ENCODE measurements around the gene PCNX4.
A peak's percentile ranks its signal among the peaks of the same experiment; 100 is the strongest.

Gene PCNX4

DNA sequence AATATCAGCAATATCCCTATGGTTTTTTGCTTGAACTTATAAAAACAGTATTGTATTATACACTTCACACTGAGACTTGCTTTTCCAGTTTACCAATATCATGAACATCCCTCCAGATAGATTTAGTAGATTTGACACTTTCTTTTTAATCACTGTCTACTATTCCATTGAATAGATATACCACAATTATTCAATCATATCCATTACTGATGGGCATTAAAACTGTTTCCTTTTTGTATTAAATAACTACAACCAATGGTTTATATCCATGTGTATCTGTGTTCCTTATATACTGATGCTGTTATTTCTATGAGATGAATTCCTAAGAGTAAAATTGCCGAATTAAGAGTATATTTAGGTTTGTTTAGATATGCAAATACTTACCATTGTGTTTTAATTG is 86.4 kb downstream of the PCNX4 start:
- no peak for DNase-seq

DNA sequence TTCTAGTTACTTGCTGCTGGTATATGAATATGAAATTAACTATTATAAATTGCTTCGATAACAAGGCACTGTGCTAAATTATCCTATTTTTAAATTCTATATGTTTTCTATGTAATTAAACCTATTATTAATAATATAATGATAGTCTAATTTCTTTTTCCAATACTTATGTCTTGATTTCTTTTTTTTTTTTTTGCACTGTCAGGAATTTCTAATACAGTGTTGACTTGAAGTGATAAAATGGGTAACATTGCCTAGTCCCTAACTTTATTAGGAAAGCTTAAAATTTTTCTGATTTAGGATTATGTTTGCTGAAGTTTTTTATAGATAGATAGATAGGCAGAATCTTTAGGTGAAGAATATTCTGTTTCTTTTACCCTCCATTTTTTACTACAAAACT is 87.1 kb downstream of the PCNX4 start:
- DNase-seq, result no peak

DNA sequence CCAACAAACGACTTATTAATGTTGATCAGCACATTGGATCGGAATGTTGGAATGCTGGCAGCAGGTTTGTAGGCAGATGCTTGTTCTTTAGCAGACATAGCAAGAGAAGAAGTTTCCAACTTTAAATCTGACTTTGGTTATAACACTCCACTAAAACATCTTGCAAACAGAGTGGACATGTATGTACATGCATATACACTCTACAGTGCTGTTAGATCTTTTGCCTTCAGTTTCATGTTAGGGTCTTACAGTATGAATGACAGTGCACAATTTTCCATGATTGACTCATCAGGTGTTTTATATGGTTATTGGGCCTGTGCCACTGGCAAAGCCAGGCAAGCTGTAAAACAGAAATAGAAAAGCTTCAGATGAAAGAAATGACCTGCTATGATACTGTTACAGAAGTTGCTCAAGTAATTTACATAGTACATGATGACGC is 87.7 kb downstream of the PCNX4 start:
- DNase-seq, result no peak

DNA sequence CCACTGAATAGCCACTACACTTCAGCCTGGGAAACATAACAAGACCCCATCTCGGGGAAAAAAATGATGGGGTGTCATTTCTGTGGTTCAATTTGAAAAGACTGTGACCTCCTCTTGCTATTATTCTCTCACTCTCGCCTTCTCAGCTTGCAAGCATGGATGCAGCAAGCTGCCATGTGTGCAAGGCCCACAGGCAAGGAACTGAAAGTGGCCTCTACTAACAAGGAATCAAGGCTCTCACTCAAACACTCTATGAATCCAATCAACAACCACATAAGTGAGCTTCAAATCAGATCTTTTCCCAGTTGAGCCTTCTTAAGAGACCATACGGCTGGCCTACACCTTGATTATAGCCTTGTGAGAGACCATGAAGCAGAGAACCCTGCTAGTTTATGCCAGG is 91.4 kb downstream of the PCNX4 start:
- DNase-seq, result no peak

DNA sequence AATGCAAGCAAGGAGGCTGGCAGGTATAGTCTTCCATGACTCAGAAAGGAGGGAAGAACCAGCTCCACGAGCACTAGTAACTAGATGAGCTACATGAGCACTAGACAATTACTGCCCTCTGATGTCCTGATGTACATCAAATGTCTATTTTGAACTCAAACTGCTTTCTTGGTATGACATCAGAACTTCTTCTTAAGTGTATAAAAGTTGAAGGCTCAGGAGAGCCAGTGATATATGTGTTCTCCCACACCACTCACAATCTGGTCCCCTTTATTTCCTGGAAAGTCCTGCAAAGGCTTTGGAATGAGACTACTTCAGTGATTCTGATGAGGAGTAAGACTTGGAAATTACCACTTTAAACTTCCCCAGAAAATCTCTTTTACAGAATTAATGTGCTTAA is 92.0 kb downstream of the PCNX4 start:
- peak; percentile 41 for DNase-seq

DNA sequence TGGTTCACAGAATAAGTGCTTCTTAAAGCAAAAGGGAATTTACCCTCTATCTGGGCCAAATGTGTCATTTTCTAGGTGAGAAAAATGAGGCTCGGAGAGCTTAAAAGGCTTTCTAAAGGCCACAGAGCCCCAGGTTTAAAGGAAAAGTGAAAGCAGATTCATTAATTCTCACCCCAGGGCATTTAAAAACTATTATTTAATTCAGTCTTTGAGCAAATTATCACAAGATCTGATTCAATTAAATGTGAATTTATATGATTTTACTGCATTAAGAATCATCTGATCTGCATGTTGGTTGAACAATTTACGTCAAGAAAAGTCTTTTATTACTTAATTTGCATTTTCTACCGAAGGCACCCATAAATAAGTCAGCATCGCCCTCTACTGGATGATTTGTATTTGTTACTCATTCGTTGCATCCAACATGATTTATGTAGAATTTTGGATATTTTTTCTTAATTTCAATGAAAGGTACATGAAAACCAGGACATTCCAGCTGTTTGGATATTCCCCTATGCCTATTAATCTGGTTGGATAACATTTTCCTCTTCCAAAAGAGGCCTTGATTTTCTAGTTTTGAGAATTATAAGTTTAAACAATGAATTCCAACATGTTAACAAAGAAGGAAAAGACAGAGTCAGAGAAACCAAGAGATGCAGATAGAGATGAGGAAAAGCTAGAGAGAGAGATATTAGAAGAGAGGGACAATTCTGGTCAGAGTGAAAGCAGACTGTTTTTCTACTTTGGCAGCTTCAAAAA is 92.6 kb downstream of the PCNX4 start:
- DNase-seq, result peak; percentile 89

DNA sequence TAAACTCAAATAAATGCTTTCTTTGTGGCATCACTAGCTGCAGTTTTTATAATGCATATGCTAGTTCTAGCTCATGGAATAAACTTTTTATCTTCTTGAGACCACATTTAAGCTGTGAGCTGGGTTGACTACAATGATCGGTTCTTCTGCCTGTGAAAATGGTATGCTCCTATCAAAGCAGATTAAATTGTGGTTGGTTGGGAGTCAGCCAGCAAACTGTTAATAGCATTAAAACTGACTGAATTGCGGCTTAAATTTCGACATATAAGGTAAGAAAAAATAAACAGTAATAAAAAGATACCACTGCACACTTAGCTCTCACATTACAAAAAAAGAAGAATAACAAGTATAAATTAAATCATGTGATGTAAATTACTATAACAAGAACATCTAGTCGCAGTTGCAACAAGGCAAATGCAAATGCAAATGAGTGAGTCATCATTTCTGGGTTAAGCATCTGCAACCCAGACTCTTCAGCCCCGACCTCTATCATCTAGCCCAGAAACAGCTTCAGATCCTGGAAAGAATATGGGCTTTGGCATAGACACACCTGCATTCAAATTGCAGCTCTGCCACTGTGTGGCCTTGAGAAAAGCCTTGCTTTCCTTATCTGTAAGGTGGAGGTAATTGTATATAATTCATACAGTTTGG is 93.3 kb downstream of the PCNX4 start:
- DNase-seq, result peak; percentile 60

DNA sequence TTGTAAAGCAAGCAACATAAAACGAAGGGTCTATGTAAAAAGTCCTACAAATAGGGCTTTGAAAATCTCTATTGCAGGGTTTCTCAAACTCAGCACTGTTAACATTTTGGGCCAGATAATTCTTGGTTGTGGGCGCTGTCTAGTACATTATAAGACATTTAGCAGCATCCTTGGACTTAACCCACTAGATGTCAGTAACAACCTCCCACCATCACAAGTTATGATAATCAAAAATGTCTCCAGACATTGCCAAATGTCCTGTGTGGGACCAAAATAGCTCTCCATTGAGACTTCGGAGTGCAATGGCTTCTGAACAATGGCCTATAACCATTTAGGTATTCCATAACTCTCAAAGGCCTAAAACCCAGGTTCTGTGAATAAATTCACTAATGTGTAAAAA is 96.4 kb downstream of the PCNX4 start:
- peak; percentile 65 for DNase-seq

DNA sequence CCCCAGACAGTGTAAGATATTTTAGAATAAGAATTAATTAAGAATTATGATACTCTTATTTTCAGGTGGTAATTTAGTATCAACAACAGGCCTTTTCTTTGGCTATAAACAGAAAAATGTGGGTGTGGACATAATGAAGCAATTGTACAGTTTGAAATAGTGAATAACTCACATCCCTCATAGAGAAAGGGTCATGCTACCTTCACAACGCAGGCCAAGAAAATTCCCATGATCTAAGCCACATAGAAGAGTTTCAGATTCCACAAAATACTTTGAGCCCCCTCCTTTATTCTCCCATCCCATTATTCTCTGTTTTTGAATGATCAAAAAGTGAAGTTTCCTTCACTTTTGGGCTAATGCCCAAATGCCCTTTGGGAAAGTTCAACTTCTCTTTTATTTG is 97.0 kb downstream of the PCNX4 start:
- DNase-seq, result no peak

DNA sequence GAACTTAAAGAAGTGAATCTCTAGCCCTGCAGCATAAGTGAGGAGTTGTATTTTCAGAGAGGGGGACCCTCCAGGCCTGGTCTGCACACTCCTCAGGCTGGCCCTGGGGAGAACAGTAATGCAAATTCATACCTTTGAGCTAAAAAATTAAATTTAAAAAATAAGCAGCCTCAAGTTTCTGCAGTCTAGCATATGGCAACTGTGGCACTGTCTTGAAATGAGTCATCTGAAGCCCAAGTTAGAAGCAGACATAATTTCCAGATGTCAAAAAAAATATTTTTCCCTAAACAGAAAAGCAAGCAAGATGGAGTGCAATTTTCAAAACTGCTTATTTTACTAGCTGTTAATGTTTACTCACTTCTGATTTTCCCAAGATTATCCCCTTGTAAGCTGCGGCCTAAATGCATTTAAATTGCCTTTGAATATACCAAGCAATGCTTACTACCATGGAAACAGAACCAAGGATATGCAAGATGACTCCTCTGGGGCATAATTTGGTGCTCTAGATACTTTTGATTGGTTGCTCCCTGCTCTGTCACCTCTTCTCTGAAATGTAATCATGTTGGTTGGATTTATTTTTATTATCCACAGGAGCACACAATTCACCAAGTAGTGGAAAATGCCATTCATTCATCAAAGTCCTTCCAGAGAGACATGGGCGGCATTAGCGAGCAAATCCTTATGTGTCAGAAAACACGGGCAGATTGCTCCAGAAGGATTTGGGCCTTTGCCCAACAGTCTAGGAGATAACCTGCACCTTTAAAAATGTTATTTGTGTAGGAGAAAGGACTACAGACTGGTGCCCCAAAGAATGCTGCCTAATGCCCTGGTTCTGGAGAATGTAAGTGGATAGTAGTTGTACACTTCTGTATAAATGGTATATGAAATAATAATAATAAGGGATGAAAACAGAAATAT is 98.5 kb downstream of the PCNX4 start:
- DNase-seq, result no peak

DNA sequence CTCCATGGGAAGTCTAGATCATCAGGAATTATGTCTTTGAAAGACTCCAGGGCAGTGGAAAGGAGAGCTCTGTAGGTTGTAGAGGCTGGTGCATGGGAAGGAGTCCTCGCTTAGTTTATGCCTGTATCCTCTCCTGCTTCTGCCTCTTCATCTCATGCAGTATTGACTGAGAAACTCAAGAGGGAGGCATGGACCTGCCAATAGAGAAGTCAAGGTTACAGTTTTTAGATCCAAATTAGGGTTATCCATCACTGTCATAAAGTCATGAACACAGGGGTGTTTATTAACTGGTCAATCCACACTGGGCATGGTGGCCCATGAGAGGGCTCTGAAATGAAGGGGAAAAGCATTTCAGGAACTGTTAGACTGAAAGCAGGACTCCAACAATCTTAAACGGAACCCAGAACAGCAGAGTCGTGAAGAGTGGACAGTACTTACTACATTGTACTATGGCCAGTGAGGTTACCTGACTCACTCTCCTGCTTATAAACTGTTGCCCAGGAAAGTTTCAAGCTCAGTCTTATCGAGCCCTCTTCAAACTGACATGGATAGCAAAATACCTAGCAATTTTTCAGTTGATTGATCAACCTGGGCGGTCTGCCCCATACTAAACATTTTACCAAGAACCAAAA is 103.6 kb downstream of the PCNX4 start:
- peak; percentile 75 for DNase-seq

DNA sequence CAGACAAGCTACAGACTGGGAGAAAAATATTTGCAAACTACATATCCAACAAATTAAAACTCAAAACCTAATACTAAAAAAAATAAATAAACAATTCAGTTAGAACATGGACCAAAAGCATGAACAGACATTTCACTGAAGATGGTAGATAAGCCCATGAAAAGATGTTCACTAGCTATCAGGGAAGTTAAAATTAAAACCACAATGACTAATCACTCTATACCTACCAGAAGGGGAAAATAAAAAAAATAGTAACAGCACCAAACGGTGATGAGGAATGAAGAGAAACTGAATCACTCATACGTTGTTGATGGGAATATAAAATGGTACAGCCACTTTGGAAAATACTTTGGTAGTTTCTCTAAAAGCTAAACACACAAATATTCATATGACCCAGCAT is 104.6 kb downstream of the PCNX4 start:
- peak; percentile 90 for DNase-seq

DNA sequence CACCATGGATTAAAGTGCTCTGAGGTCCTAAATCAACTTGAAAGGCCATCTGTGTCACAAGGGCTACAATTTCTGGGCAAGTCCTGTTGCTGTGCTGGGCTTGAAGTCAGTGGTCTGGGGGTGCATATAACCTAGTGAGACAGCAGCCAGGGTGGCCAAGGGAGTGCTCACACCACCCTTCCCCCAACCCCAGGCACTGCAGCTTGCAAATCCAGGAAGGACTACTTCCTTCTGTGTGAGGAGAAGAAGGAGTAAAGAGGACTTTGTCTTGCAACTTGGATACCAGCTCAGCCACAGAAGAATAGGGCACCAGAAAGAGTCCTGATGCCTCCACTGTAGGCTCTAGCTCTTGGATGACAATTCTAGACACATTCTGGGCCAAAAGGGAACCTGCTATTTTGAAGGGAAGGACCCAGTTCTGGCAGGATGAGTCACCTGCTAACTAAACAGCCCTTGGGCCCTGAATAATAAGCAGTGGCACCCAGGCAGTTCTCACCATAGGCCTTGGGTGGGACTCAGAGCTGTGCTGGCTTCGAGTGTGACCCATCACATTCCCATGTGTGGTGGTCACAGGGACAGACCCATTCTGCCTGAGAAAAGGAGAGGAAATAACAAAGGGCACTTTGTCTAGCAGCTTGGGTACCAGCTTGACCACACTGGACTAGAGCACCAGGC is 106.0 kb downstream of the PCNX4 start:
- peak; percentile 30 for DNase-seq

DNA sequence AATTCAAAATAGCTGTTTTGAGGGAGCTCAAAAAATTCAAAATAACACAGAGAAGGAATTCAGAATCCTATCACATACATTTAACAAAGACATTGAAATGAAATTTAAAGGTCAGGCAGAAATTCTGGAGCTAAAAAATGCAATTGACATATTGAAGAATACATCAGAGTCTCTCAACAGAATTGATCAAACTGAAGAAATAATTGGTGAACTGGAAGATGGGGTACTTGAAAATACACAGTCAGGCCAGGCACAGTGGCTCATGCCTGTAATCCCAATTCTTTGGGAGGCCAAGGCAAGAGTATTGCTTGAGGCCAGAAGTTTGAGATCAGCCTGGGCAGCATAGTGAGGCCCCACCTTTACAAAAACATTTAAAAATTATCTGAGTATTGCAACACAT is 107.6 kb downstream of the PCNX4 start:
- no peak for DNase-seq

DNA sequence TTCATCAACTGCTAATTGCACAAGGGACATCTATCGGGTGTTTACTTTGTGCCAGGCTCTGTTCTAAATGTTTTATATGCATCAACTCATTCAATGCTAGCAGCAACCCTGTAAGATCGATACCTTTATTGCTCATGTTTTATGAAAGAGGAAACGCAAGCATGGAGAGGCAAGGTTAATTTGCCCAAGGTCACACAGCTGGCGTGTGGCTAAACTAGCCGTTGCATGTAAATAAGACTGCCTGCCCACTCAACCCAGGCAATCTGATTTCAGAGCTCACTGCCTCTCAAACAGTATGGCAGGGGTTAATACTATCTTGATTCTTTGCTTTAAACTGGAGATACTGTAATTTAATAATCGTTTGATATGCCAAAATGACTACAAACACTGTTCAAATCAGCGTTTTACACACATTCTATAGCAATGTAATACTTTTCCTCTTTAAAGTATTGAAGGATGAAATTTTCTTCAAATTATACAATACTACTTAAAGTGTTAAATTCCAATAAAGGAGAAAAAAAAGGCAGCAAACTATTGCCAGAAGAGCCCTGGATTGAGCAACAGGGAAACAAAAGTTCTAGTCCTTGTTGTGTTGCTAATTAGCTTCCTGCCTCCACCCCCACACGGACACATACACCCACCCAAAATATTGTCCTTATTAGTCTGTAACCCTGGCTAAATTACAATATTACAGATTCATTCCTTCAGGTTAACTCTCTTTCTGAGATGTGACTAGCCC is 112.5 kb downstream of the PCNX4 start:
- no peak for DNase-seq

DNA sequence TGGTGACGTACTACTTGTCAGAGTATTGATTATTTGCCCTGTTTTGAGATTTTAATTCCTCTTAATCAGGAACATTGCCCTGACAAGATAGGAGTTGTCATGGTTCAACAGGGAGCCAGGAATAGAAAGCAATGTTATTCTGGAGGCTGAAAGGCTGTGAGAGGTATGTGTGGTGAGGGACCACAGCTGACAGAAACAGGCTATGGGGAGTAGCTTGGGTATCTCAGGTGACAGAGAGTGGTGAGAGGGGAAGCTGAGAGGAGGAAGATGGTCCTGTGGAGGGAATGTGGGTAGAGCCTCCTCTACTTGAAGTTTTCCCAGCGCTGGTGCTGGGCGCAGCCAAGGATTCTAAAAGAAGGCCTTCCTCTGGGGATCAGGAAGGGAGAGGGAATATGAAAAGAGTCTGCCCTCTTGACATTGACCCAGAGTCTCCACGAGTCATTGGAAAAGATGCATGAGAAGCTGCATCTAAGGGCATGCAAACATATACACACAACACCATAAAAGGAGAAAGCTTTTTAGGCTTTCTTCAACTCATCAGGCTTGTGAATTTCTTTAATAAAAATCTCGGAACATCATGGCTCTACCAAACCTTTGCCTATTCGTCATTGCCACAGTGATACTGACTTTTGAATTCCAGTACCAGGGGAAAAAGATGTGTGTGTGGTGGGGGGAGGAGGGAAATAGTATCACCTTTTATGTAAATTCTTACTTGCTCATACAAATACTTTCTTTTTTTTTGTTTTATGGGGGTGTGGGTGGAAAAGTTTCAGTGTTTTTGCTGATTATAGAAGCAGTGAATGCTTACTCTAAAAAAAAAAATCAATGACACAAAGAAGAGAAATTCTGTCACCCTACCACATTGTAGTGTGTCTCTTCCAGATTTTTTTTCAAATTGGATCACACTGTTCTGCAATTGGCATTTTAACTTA is 113.4 kb downstream of the PCNX4 start:
- no peak for DNase-seq

DNA sequence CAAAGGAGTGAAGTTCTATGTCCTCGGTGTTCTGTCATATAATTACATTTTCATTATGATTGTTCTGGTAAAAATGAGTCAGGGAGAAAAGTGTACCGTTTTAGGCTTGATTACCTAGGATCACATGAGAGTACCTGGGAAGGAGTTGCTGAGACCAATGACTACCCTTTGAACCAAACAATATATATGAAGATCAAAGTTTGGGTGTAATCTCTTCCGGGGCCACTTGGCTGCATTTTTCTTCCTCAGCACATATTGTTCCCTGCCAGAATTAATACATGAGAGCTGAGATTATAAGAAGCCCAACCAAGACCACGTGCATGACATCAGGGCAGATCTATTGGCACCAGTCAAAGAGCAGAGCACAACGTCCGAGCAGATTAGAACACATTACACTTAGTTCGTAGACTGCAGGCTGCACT is 114.5 kb downstream of the PCNX4 start:
- DNase-seq, result no peak

DNA sequence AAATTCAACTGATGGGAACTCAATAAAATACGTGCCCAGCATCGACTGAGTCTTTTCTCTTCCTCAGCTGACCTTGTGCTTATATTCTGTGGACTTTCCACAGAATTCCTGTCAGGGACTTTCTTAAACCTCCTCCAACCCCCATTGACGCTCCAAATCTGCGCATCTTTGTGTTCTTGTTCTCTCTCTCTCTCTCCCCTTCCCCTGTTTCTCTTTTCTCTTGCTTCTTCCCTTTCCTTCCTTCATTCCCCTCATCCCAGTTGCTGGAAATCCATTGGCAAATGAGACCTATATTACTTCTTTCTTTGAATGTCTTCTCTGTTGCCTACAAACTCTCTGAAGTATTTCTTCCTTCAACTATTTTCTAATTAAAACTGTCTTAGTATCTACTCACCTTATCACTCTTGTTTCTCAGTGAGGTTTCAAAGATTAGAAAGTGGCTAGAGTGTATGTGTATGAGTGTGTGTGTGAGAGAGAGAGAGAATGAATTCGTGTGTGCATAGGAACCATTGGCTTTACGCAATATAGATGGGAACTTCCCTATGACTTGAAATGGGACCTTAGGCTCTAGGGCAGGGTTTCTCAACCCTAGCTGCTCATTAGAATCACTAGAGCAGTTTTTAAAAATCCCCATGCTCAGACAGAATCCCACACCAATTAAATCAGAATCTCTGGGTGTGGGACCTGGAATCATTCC is 115.3 kb downstream of the PCNX4 start:
- DNase-seq, result no peak

DNA sequence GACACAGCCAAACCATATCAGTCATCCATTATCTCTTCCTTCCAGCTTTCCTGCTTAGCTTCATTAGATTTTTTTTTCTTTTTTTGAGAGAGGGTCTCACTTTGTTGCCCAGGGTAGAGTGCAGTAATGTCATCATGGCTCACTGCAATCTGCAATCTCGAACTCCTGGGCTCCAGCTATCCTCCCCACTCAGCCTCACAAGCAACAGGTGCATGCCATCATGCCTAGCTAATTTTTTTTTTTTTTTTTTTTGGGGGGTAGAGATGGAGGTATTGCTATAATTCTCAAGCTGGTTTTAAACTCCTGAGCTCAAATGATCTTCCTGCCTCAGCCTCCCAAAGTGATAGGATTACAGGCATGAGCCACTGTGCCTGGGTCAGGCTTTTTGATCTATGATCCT is 119.0 kb downstream of the PCNX4 start:
- no peak for DNase-seq

DNA sequence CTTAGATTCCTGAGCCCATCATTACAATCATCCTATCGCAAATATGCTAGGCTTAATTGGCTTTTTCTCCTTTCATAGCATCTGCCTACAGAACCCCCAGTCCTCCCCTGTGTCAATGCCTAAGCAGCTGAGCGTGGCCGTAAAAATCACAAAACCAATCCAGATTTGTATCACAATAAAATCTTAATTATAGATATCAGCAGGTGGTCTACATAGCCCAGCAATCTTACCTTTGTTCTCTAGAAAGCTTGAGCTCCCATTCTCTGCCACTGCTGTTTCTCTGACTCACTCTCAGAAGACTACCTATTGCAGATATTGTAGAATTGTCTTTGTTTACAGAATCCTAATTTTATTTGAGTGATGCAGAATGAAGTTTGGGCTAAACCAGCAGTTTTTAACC is 119.4 kb downstream of the PCNX4 start:
- no peak for DNase-seq
